IMR-90 (cell line): Measurements from ENCODE around the gene ACTN1. TPM values are rescaled to one million over a fixed set of nuclear protein-coding genes. Genes with fewer than 3 reads are reported as not detected.

Experiments
- ATAC-seq: fragments of 200-7000 bp; cut with Tn5 transposase; 2 replicates; pipeline ENCODE4 v1.9.1; 2020; ENCODE audit warnings: low read depth, mild to moderate bottlenecking, moderate library complexity
- BruUV-seq: library from RNA; stranded (reverse); fragments of 400-500 nt; replicated peaks from 2 replicates; lab custom pipeline; 2021; lab: Mats Ljungman, UMichigan
- CTCF ChIA-PET: fragments of 300-600 bp; formaldehyde crosslinking; extraction: SDS; loops from one replicate; lab custom pipeline; 2021; ENCODE audit warnings: antibody characterized with exemption; lab: Yijun Ruan, JAX
- POLR2A ChIA-PET: fragments of 300-600 bp; sonication (Branson Sonifier 250); formaldehyde crosslinking; loops from one replicate; lab custom pipeline; 2022; ENCODE audit warnings: antibody characterized with exemption; ENCODE audit not compliant: unreplicated experiment; lab: Charles Lee
- DNase-seq: peaks from one replicate; pipeline ENCODE4 v3.0.0; 2013
- H2AFZ ChIP-seq: replicated peaks from 2 replicates; pipeline ENCODE3; 2013; ENCODE audit warnings: low read length, mild to moderate bottlenecking; ENCODE audit not compliant: poor library complexity
- H2AK5ac ChIP-seq: 2 replicates; pipeline ENCODE4 v1.6.1; 2013; ENCODE audit warnings: low read depth, low read length, inconsistent platforms
- H2AK9ac ChIP-seq: replicated peaks from 2 replicates; pipeline ENCODE3; 2013; ENCODE audit warnings: mild to moderate bottlenecking, low read depth, low read length, moderate library complexity; ENCODE audit not compliant: poor library complexity
- H2BK120ac ChIP-seq: 2 replicates; pipeline ENCODE4 v1.6.1; 2013; ENCODE audit warnings: low read depth, low read length, inconsistent platforms
- H2BK15ac ChIP-seq: 3 replicates; pipeline ENCODE4 v1.6.1; 2013; ENCODE audit warnings: low read depth, low read length, inconsistent platforms
- H2BK20ac ChIP-seq: 2 replicates; pipeline ENCODE4 v1.6.1; 2013; ENCODE audit warnings: low read depth, mild to moderate bottlenecking, inconsistent platforms, low read length, moderate library complexity
- H2BK5ac ChIP-seq: 2 replicates; pipeline ENCODE4 v1.6.1; 2013; ENCODE audit warnings: mild to moderate bottlenecking, low read depth, low read length, inconsistent platforms; ENCODE audit not compliant: poor library complexity, severe bottlenecking
- H3K14ac ChIP-seq: replicated peaks from 2 replicates; pipeline ENCODE4 v1.6.1; 2013; ENCODE audit warnings: low read depth, low read length, inconsistent platforms
- H3K18ac ChIP-seq: 2 replicates; pipeline ENCODE4 v1.6.1; 2013; ENCODE audit warnings: low read depth, low read length, control low read depth
- H3K23ac ChIP-seq: 2 replicates; pipeline ENCODE4 v1.6.1; 2013; ENCODE audit warnings: low read depth, low read length, inconsistent platforms
- H3K27ac ChIP-seq: 2 replicates; pipeline ENCODE4 v1.5.1; 2013; ENCODE audit warnings: mild to moderate bottlenecking, control low read depth, low read length; ENCODE audit not compliant: insufficient read depth
- H3K27me3 ChIP-seq: 2 replicates; pipeline ENCODE4 v1.6.1; 2013; ENCODE audit warnings: low read length; ENCODE audit not compliant: control insufficient read depth, insufficient read depth
- H3K36me3 ChIP-seq: 2 replicates; pipeline ENCODE4 v1.6.1; 2013; ENCODE audit warnings: low read length, mixed read lengths; ENCODE audit not compliant: control insufficient read depth, insufficient read depth
- H3K4ac ChIP-seq: 2 replicates; pipeline ENCODE4 v1.6.1; 2013; ENCODE audit warnings: low read depth, low read length, inconsistent platforms
- H3K4me1 ChIP-seq: 2 replicates; pipeline ENCODE4 v1.6.1; 2013; ENCODE audit warnings: low read length, mixed read lengths; ENCODE audit not compliant: control insufficient read depth, insufficient read depth
- H3K4me2 ChIP-seq: 2 replicates; pipeline ENCODE4 v1.6.1; 2013; ENCODE audit warnings: low read depth, mild to moderate bottlenecking, control low read depth, low read length, moderate library complexity
- H3K4me3 ChIP-seq: 2 replicates; pipeline ENCODE4 v1.5.1; 2013; ENCODE audit warnings: low read depth, mild to moderate bottlenecking, control low read depth, low read length, moderate library complexity; ENCODE audit not compliant: insufficient read depth
- H3K56ac ChIP-seq: 2 replicates; pipeline ENCODE4 v1.6.1; 2013; ENCODE audit warnings: low read length, inconsistent platforms; ENCODE audit not compliant: insufficient read depth; ENCODE audit errors: extremely low read depth
- H3K79me1 ChIP-seq, 2 experiments: 2 replicates each; pipeline ENCODE4 v1.6.1; 2013; ENCODE audit warnings: low read length in 2 of 2, inconsistent platforms in 1 of 2, low read depth in 1 of 2
- H3K9ac ChIP-seq: 2 replicates; pipeline ENCODE4 v1.6.1; 2013; ENCODE audit warnings: low read depth, low read length, control low read depth
- H3K9me1 ChIP-seq: 2 replicates; pipeline ENCODE4 v1.6.1; 2013; ENCODE audit warnings: low read length, inconsistent platforms; ENCODE audit not compliant: insufficient read depth
- H3K9me3 ChIP-seq: 2 replicates; pipeline ENCODE4 v1.6.1; 2013; ENCODE audit warnings: low read length; ENCODE audit not compliant: control insufficient read depth, insufficient read depth
- H4K20me1 ChIP-seq: 2 replicates; pipeline ENCODE4 v1.6.1; 2013; ENCODE audit warnings: low read length, inconsistent platforms; ENCODE audit not compliant: insufficient read depth
- H4K5ac ChIP-seq: 2 replicates; pipeline ENCODE4 v1.6.1; 2013; ENCODE audit warnings: mild to moderate bottlenecking, low read depth, low read length, control low read depth
- H4K8ac ChIP-seq, 2 experiments: 2 replicates each; pipeline ENCODE4 v1.6.1; 2013; ENCODE audit warnings: low read depth in 2 of 2, low read length in 2 of 2, control low read depth in 1 of 2, inconsistent platforms in 1 of 2
- H4K91ac ChIP-seq: 2 replicates; pipeline ENCODE4 v1.6.1; 2013; ENCODE audit warnings: low read depth, low read length, inconsistent platforms; ENCODE audit not compliant: insufficient read depth
- CHD1 ChIP-seq: IDR thresholded peaks from 2 replicates; pipeline ENCODE4 v1.6.1; 2012; ENCODE audit warnings: low read depth, low read length, improper control_type of control experiment
- FOS ChIP-seq: fragments of 150-350 bp; IDR thresholded peaks from 2 replicates; pipeline ENCODE4 v1.6.1; 2016; ENCODE audit warnings: low read depth, low read length
- MAFK ChIP-seq: IDR thresholded peaks from 2 replicates; pipeline ENCODE4 v1.6.1; 2012; ENCODE audit warnings: low read depth, low read length, improper control_type of control experiment
- MXI1 ChIP-seq: IDR thresholded peaks from 2 replicates; pipeline ENCODE4 v1.6.1; 2012; ENCODE audit warnings: low read depth, mild to moderate bottlenecking, low read length, moderate library complexity, borderline replicate concordance
- NFE2L2 ChIP-seq: fragments of 150-350 bp; IDR thresholded peaks from 2 replicates; pipeline ENCODE4 v1.6.1; 2016; ENCODE audit warnings: low read depth, mild to moderate bottlenecking, low read length
- POLR2A ChIP-seq: IDR thresholded peaks from 2 replicates; pipeline ENCODE4 v1.6.1; 2012; ENCODE audit warnings: mild to moderate bottlenecking, low read depth, low read length
- SMC3 ChIP-seq: fragments of 150-350 bp; IDR thresholded peaks from 2 replicates; pipeline ENCODE4 v1.6.1; 2016; ENCODE audit warnings: low read depth, mild to moderate bottlenecking, antibody characterized with exemption, low read length, moderate library complexity
- WGBS, 2 experiments: methylation state at CpG; one replicate each; pipeline versions ENCODE4 v1.1.5 to v1.1.7; 2013; ENCODE audit warnings: missing lambda C conversion rate in 2 of 2; ENCODE audit not compliant: insufficient read length in 1 of 2; ENCODE audit errors: extremely low coverage in 2 of 2; 5-methylcytosine and 5-hydroxymethylcytosine counted together
- dilution Hi-C: fragments of 300-500 bp; cut with HindIII; formaldehyde crosslinking; loops from one replicate; pipeline ENCODE4 v1.14.3; 2018; ENCODE audit warnings: low sequenced_read_pairs; ENCODE audit not compliant: unreplicated experiment
- in situ Hi-C: fragments of 300-500 bp; cut with MboI; formaldehyde crosslinking; loops from 3 replicates; pipeline ENCODE4 v1.14.3; 2019; ENCODE audit warnings: low sequenced_read_pairs, inconsistent platforms, mixed read lengths
- intact Hi-C: fragments of 100-400 bp; cut with micrococcal nuclease; formaldehyde crosslinking; loops from 2 replicates; pipeline ENCODE4 v1.10.0; 2022
- polyA plus RNA-seq, 3 experiments: library from polyadenylated mRNA; depleted of rRNA; stranded (reverse); fragments of >200 nt; gene quantifications; 2 replicates each; pipeline ENCODE4 v1.2.3, GENCODE V29; 2012; ENCODE audit warnings: low replicate concordance in 1 of 3
- total RNA-seq: library from RNA; depleted of rRNA; stranded (reverse); fragments of >200 nt; gene quantifications from 2 replicates; pipeline ENCODE4 v1.2.3, GENCODE V29; 2012
- TF ChIP-seq, protein P1 (sequence below): conservative IDR thresholded peaks from 2 replicates; pipeline ENCODE4 v1.5.1; 2012; ENCODE audit warnings: mild to moderate bottlenecking, low read depth, low read length, improper control_type of control experiment
- TF ChIP-seq, protein P2 (sequence below): fragments of 150-350 bp; IDR thresholded peaks from 2 replicates; pipeline ENCODE4 v1.6.1; 2016; ENCODE audit warnings: low read depth, mild to moderate bottlenecking, low read length, moderate library complexity, borderline replicate concordance

Gene ACTN1
- total and polyA plus RNA-seq, 2 of the 4 experiments (the other 2 are of a cell fraction): 684 to 766 TPM

DNA sequence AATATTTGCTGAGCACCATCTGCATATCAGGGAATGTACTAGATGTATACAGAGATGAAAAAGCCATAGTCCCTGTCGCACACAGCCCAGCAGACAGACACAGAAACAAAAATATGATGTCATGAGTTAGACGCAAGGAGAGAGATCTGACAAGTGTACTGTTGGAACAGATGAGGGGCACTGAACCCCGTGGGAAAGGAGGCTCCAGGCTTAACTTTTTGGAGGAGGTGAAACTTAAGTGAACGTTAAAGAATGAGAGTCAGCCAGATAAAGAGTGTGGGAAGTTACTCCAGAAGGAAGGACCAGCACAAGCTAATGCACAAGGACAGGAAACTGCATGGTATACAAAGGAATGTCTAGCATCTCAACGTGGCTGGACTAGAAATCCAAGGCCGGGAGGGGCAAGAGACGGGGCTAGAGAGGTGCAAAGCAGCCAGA, 2.5 kb upstream of the ACTN1 start (continued):
- 0 out of 2 replicates have a peak, but pooled peaks have one; percentile 15 for TF ChIP-seq MAFK

DNA sequence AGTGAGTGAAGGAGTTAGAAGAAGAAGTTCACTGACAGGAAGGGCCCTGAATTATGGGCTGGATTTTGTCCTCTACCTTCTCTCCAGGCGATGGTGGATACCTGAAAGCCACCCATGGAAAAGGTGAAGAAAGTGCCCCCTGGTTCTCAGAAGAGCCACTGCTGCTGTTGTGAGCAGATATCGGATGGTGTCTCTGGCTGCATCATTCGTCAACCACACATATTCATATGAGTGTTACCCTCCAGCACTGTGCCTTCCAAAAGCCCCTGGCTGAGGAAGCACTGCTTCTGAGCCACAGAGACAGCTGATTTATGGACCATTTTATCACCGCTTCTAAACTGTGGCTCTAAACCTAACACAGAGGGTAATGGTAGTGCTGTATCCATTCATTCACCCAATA, 2.0 kb upstream of the ACTN1 start:
- intact Hi-C loops: loop anchor here (1.0 kb wide), 1 partner anchor 64 kb away; no protein-coding TSS in a partner anchor
- H4K8ac ChIP-seq: peak overlapping the region; percentile 6 to 85; a peak in 3 of 4 replicates
- ATAC-seq (no peak), DNase-seq (no peak)
- H3K4me1 ChIP-seq: peaks cover 31% of the 10 kb centered on the region
- no TSS peak for BruUV-seq
- 0% methylated on average over 1 of the region's 4 CpGs; no CpG with 5 or more reads in 1 of the 2 experiments for WGBS, 2 experiments
- peak overlapping the region; percentile 28 for H3K4me2 ChIP-seq
- H3K56ac ChIP-seq: peak overlapping the region; percentile 72
- dilution Hi-C loops: no loop called here
- peaks cover 12% of the 10 kb centered on the region for H3K36me3 ChIP-seq
- H3K4ac ChIP-seq: peak overlapping the region; percentile 97
- peak overlapping the region; percentile 88; the same call in 1 of the 2 replicates for H3K18ac ChIP-seq
- in situ Hi-C loops: loop anchor here (5.0 kb wide), 1 partner anchor 101 kb away; no protein-coding TSS in a partner anchor
- peak overlapping the region; percentile 77 for H3K27ac ChIP-seq
- H4K91ac ChIP-seq: peak overlapping the region; percentile 90
- peak overlapping the region; percentile 95 for H3K14ac ChIP-seq
- H3K9me1 ChIP-seq: peaks cover 19% of the 10 kb centered on the region
- TF ChIP-seq CHD1: 0 out of 2 replicates have a peak, but pooled peaks have one; percentile 53
- TF ChIP-seq, protein P1, sequence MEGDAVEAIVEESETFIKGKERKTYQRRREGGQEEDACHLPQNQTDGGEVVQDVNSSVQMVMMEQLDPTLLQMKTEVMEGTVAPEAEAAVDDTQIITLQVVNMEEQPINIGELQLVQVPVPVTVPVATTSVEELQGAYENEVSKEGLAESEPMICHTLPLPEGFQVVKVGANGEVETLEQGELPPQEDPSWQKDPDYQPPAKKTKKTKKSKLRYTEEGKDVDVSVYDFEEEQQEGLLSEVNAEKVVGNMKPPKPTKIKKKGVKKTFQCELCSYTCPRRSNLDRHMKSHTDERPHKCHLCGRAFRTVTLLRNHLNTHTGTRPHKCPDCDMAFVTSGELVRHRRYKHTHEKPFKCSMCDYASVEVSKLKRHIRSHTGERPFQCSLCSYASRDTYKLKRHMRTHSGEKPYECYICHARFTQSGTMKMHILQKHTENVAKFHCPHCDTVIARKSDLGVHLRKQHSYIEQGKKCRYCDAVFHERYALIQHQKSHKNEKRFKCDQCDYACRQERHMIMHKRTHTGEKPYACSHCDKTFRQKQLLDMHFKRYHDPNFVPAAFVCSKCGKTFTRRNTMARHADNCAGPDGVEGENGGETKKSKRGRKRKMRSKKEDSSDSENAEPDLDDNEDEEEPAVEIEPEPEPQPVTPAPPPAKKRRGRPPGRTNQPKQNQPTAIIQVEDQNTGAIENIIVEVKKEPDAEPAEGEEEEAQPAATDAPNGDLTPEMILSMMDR: no peak
- TF ChIP-seq POLR2A: no peak
- TF ChIP-seq NFE2L2: no peak
- TF ChIP-seq, protein P2, sequence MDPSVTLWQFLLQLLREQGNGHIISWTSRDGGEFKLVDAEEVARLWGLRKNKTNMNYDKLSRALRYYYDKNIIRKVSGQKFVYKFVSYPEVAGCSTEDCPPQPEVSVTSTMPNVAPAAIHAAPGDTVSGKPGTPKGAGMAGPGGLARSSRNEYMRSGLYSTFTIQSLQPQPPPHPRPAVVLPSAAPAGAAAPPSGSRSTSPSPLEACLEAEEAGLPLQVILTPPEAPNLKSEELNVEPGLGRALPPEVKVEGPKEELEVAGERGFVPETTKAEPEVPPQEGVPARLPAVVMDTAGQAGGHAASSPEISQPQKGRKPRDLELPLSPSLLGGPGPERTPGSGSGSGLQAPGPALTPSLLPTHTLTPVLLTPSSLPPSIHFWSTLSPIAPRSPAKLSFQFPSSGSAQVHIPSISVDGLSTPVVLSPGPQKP: no peak
- TF ChIP-seq FOS: no peak
- no peak for TF ChIP-seq MXI1
- TF ChIP-seq SMC3: no peak
- no peak; the same call in 1 of the 2 replicates for TF ChIP-seq MAFK
- H2AK9ac ChIP-seq: peak overlapping the region; percentile 67
- peak overlapping the region; percentile 96 for H3K23ac ChIP-seq
- H3K9ac ChIP-seq: peak overlapping the region; percentile 48
- H2AFZ ChIP-seq: peak overlapping the region; percentile 47
- H3K79me1 ChIP-seq: peaks cover 19 to 45% of the 10 kb centered on the region in 2 experiments; a peak in 3 of 4 replicates
- H2BK5ac ChIP-seq: peak overlapping the region; percentile 97
- peaks cover 18% of the 10 kb centered on the region for H4K20me1 ChIP-seq
- peak overlapping the region; percentile 42; the same call in 1 of the 2 replicates for H4K5ac ChIP-seq
- no peak overlapping the region for H3K4me3 ChIP-seq
- ChIA-PET POLR2A (no interaction called here), CTCF (interaction anchor here (1.4 kb wide), 1 partner anchor 120 kb away, joined by 4 read pairs; no protein-coding TSS in a partner anchor)
- H2BK120ac ChIP-seq: peak overlapping the region; percentile 97
- peak overlapping the region; percentile 90 for H2AK5ac ChIP-seq
- no peaks in the 10 kb centered on the region for H3K9me3 ChIP-seq
- no peaks in the 10 kb centered on the region for H3K27me3 ChIP-seq
- peak overlapping the region; percentile 62; the same call in 2 of the 3 replicates for H2BK15ac ChIP-seq
- peak overlapping the region; percentile 97 for H2BK20ac ChIP-seq
